HEK293 (cell line): ENCODE measurements around the gene KMO.

Experiments used
- EGR2 ChIP-seq: fragments of 450-650 bp; formaldehyde crosslinking; IDR thresholded peaks from 2 replicates; pipeline ENCODE4 v1.5.1; 2016; ENCODE audit warnings: low read depth, missing biosample characterization, missing genetic modification characterization
- GLIS1 ChIP-seq: fragments of 450-650 bp; formaldehyde crosslinking; IDR thresholded peaks from 2 replicates; pipeline ENCODE4 v1.5.1; 2016; ENCODE audit warnings: missing biosample characterization, missing genetic modification characterization
- HOXA7 ChIP-seq: sonication (generic); formaldehyde crosslinking; IDR thresholded peaks from 2 replicates; pipeline ENCODE4 v1.8.1; 2022; ENCODE audit warnings: missing genetic modification reagents, borderline replicate concordance
- KLF8 ChIP-seq: fragments of 450-650 bp; formaldehyde crosslinking; IDR thresholded peaks from 2 replicates; pipeline ENCODE4 v1.5.1; 2016; ENCODE audit warnings: missing biosample characterization, missing genetic modification characterization
- TCF7L2 ChIP-seq: IDR thresholded peaks from 2 replicates; pipeline ENCODE4 v1.6.1; 2011; ENCODE audit warnings: low read depth, mild to moderate bottlenecking, inconsistent platforms, low read length, moderate library complexity, borderline replicate concordance
- WT1 ChIP-seq: fragments of 450-650 bp; formaldehyde crosslinking; IDR thresholded peaks from 2 replicates; pipeline ENCODE4 v1.5.1; 2016; ENCODE audit warnings: missing biosample characterization, missing genetic modification characterization
- ZBTB8A ChIP-seq: fragments of 450-650 bp; formaldehyde crosslinking; IDR thresholded peaks from 2 replicates; pipeline ENCODE4 v1.5.1; 2016; ENCODE audit warnings: missing biosample characterization, missing genetic modification characterization
- ZEB2 ChIP-seq: fragments of 450-650 bp; formaldehyde crosslinking; IDR thresholded peaks from 2 replicates; pipeline ENCODE4 v1.5.1; 2016; ENCODE audit warnings: missing biosample characterization, missing genetic modification characterization
- ZFHX2 ChIP-seq: fragments of 450-650 bp; formaldehyde crosslinking; conservative IDR thresholded peaks from 2 replicates; pipeline ENCODE4 v1.5.1; 2016; ENCODE audit warnings: missing biosample characterization, missing genetic modification characterization
- ZFP37 ChIP-seq: fragments of 450-650 bp; formaldehyde crosslinking; IDR thresholded peaks from 2 replicates; pipeline ENCODE4 v1.5.1; 2016; ENCODE audit warnings: missing biosample characterization, missing genetic modification characterization
- ZFP41 ChIP-seq: fragments of 450-650 bp; formaldehyde crosslinking; IDR thresholded peaks from 2 replicates; pipeline ENCODE4 v1.5.1; 2016; ENCODE audit warnings: missing biosample characterization, missing genetic modification characterization, borderline replicate concordance
- ZNF132 ChIP-seq: fragments of 450-650 bp; formaldehyde crosslinking; IDR thresholded peaks from 2 replicates; pipeline ENCODE4 v1.5.1; 2017; ENCODE audit warnings: missing biosample characterization, missing genetic modification characterization, borderline replicate concordance
- ZNF184 ChIP-seq: fragments of 450-650 bp; IDR thresholded peaks from 2 replicates; pipeline ENCODE4 v1.5.1; 2018; ENCODE audit warnings: missing biosample characterization, mild to moderate bottlenecking, missing genetic modification characterization
- ZNF214 ChIP-seq: fragments of 450-650 bp; formaldehyde crosslinking; IDR thresholded peaks from 2 replicates; pipeline ENCODE4 v1.5.1; 2017; ENCODE audit warnings: missing biosample characterization, mild to moderate bottlenecking, missing genetic modification characterization, borderline replicate concordance
- ZNF239 ChIP-seq: fragments of 450-650 bp; formaldehyde crosslinking; IDR thresholded peaks from 2 replicates; pipeline ENCODE4 v1.5.1; 2016; ENCODE audit warnings: missing biosample characterization, missing genetic modification characterization
- ZNF248 ChIP-seq: fragments of 450-650 bp; formaldehyde crosslinking; IDR thresholded peaks from 2 replicates; pipeline ENCODE4 v1.5.1; 2017; ENCODE audit warnings: missing biosample characterization, missing genetic modification characterization
- ZNF280C ChIP-seq: fragments of 450-650 bp; formaldehyde crosslinking; IDR thresholded peaks from 2 replicates; pipeline ENCODE4 v1.5.1; 2016; ENCODE audit warnings: missing biosample characterization, missing genetic modification characterization
- ZNF311 ChIP-seq: fragments of 450-650 bp; formaldehyde crosslinking; IDR thresholded peaks from 2 replicates; pipeline ENCODE4 v1.5.1; 2017; ENCODE audit warnings: missing biosample characterization, missing genetic modification characterization, borderline replicate concordance
- ZNF391 ChIP-seq: fragments of 450-650 bp; formaldehyde crosslinking; IDR thresholded peaks from 2 replicates; pipeline ENCODE4 v1.5.1; 2016; ENCODE audit warnings: low read depth, missing biosample characterization, missing genetic modification characterization, borderline replicate concordance
- ZNF423 ChIP-seq: fragments of 450-650 bp; formaldehyde crosslinking; IDR thresholded peaks from 2 replicates; pipeline ENCODE4 v1.5.1; 2016; ENCODE audit warnings: missing biosample characterization, missing genetic modification characterization
- ZNF510 ChIP-seq: fragments of 450-650 bp; formaldehyde crosslinking; IDR thresholded peaks from 2 replicates; pipeline ENCODE4 v1.5.1; 2018; ENCODE audit warnings: mild to moderate bottlenecking, missing genetic modification characterization, missing biosample characterization; ENCODE audit not compliant: insufficient replicate concordance
- ZNF580 ChIP-seq: fragments of 450-650 bp; formaldehyde crosslinking; IDR thresholded peaks from 2 replicates; pipeline ENCODE4 v1.5.1; 2016; ENCODE audit warnings: missing biosample characterization, missing genetic modification characterization
- ZNF596 ChIP-seq: fragments of 450-650 bp; IDR thresholded peaks from 2 replicates; pipeline ENCODE4 v1.5.0; 2018; ENCODE audit warnings: missing biosample characterization, mild to moderate bottlenecking, missing genetic modification characterization, moderate library complexity
- ZNF610 ChIP-seq: fragments of 450-650 bp; formaldehyde crosslinking; IDR thresholded peaks from 2 replicates; pipeline ENCODE4 v1.5.1; 2016; ENCODE audit warnings: missing biosample characterization, missing genetic modification characterization, borderline replicate concordance
- ZNF621 ChIP-seq: fragments of 450-650 bp; formaldehyde crosslinking; IDR thresholded peaks from 2 replicates; pipeline ENCODE4 v1.5.1; 2017; ENCODE audit warnings: missing biosample characterization, missing genetic modification characterization
- ZNF629 ChIP-seq: fragments of 450-650 bp; formaldehyde crosslinking; IDR thresholded peaks from 2 replicates; pipeline ENCODE4 v1.5.1; 2017; ENCODE audit warnings: missing biosample characterization, missing genetic modification characterization
- ZNF654 ChIP-seq: fragments of 450-650 bp; formaldehyde crosslinking; IDR thresholded peaks from 2 replicates; pipeline ENCODE4 v1.5.1; 2016; ENCODE audit warnings: low read depth, missing biosample characterization, missing genetic modification characterization
- ZNF664 ChIP-seq: fragments of 450-650 bp; formaldehyde crosslinking; IDR thresholded peaks from 2 replicates; pipeline ENCODE4 v1.5.1; 2016; ENCODE audit warnings: missing biosample characterization, missing genetic modification characterization
- ZNF677 ChIP-seq: fragments of 450-650 bp; IDR thresholded peaks from 2 replicates; pipeline ENCODE4 v1.5.0; 2018; ENCODE audit warnings: missing biosample characterization, mild to moderate bottlenecking, missing genetic modification characterization, moderate library complexity
- ZNF76 ChIP-seq: fragments of 450-650 bp; formaldehyde crosslinking; IDR thresholded peaks from 2 replicates; pipeline ENCODE4; 2016; ENCODE audit warnings: low read depth, missing biosample characterization, missing genetic modification characterization, borderline replicate concordance
- ZNF768 ChIP-seq: fragments of 450-650 bp; formaldehyde crosslinking; IDR thresholded peaks from 2 replicates; pipeline ENCODE4 v1.5.1; 2018; ENCODE audit warnings: missing biosample characterization, mild to moderate bottlenecking, missing genetic modification characterization
- TF ChIP-seq, protein P1 (sequence below): fragments of 450-650 bp; formaldehyde crosslinking; IDR thresholded peaks from 2 replicates; pipeline ENCODE4 v1.5.1; 2016; ENCODE audit warnings: missing biosample characterization, missing genetic modification characterization
- TF ChIP-seq, protein P2 (sequence below): fragments of 450-650 bp; formaldehyde crosslinking; IDR thresholded peaks from 2 replicates; pipeline ENCODE4 v1.5.1; 2016; ENCODE audit warnings: missing biosample characterization, missing genetic modification characterization
- TF ChIP-seq, protein P3 (sequence below): fragments of 450-650 bp; formaldehyde crosslinking; optimal IDR thresholded peaks from 2 replicates; pipeline ENCODE3; 2016; ENCODE audit warnings: missing biosample characterization, mild to moderate bottlenecking, missing genetic modification characterization

The KMO gene

DNA sequence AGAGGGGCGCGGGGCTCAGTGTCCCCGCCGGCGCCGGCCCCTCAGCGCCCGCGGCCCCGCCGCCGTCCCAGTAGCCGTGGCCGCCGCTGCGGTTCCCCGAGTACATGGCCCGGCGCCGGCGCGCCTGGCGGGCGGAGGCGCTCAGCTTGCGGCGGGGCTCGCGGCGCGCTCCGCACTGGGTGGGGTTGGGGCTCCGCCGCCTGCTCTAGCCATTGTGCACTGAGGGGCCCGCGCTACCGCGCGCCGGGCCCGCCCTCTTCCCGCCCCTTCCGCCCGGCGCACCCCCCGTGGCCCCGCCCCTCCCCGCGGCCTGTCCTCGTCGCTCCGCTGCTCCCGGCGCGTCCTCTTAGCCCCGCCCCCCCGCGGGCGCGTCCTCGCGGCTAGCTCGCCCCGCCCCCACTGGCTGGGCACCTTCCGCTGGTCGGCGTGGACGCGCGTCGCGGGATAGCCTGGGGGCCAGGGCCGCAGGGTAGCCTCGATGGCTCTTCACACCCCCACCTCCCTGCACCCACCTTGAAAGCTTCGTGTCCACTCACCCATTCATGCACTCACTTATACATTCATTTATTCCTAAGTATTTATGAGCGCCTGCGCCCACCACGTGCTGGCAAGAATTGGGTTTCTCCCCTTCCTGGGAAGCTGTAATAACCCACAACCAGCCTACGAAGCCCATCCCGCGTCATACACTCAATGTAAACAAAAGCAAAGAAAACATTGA lies 108.1 kb downstream of the KMO start, which contains the start of the genes CHML and OPN3 (continued):
- TF ChIP-seq ZNF311 (tag by site-specific recombination) (no peak), ZNF677 (tag by site-specific recombination) (0 out of 2 replicates have a peak, but pooled peaks have one; percentile 46), ZNF423 (tag by site-specific recombination) (no peak; the same call in 1 of the 2 replicates), ZNF580 (tag by site-specific recombination) (peak; percentile 57; the same call in 1 of the 2 replicates), ZNF132 (tag by site-specific recombination) (no peak), TCF7L2 (no peak), ZNF184 (peak; percentile 11), ZNF654 (tag by site-specific recombination) (no peak), ZEB2 (peak; percentile 78), ZNF214 (tag by site-specific recombination) (no peak), ZFHX2 (tag by site-specific recombination) (peak; percentile 71; the same call in 1 of the 2 replicates), ZNF248 (tag by site-specific recombination) (no peak), ZBTB8A (tag by site-specific recombination) (peak; percentile 63), ZNF76 (tag by site-specific recombination) (peak; percentile 19; the same call in 1 of the 2 replicates), ZNF610 (tag by site-specific recombination) (peak; percentile 77), ZFP37 (tag by site-specific recombination) (0 out of 2 replicates have a peak, but pooled peaks have one; percentile 63), ZNF768 (tag by site-specific recombination) (no peak), ZNF629 (peak; percentile 45; the same call in 1 of the 2 replicates), ZNF621 (no peak), KLF8 (tag by site-specific recombination) (0 out of 2 replicates have a peak, but pooled peaks have one; percentile 20), WT1 (tag by site-specific recombination) (peak; percentile 33; the same call in 1 of the 2 replicates), HOXA7 (CRISPR knock-in tag) (no peak), ZFP41 (tag by site-specific recombination) (no peak), ZNF510 (no peak), ZNF664 (tag by site-specific recombination) (no peak), ZNF280C (tag by site-specific recombination) (no peak), ZNF391 (peak; percentile 24; the same call in 1 of the 2 replicates), GLIS1 (tag by site-specific recombination) (peak; percentile 18; the same call in 1 of the 2 replicates), ZNF596 (tag by site-specific recombination) (0 out of 2 replicates have a peak, but pooled peaks have one; percentile 11), ZNF239 (tag by site-specific recombination) (peak; percentile 61; the same call in 1 of the 2 replicates), EGR2 (peak; percentile 64)
- TF ChIP-seq, protein P1, sequence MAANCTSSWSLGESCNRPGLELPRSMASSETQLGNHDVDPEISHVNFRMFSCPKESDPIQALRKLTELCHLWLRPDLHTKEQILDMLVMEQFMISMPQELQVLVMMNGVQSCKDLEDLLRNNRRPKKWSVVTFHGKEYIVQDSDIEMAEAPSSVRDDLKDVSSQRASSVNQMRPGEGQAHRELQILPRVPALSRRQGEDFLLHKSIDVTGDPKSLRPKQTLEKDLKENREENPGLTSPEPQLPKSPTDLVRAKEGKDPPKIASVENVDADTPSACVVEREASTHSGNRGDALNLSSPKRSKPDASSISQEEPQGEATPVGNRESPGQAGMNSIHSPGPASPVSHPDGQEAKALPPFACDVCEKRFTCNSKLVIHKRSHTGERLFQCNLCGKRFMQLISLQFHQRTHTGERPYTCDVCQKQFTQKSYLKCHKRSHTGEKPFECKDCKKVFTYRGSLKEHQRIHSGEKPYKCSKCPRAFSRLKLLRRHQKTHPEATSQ (tag by site-specific recombination), result 0 out of 2 replicates have a peak, but pooled peaks have one; percentile 12
- TF ChIP-seq, protein P2, sequence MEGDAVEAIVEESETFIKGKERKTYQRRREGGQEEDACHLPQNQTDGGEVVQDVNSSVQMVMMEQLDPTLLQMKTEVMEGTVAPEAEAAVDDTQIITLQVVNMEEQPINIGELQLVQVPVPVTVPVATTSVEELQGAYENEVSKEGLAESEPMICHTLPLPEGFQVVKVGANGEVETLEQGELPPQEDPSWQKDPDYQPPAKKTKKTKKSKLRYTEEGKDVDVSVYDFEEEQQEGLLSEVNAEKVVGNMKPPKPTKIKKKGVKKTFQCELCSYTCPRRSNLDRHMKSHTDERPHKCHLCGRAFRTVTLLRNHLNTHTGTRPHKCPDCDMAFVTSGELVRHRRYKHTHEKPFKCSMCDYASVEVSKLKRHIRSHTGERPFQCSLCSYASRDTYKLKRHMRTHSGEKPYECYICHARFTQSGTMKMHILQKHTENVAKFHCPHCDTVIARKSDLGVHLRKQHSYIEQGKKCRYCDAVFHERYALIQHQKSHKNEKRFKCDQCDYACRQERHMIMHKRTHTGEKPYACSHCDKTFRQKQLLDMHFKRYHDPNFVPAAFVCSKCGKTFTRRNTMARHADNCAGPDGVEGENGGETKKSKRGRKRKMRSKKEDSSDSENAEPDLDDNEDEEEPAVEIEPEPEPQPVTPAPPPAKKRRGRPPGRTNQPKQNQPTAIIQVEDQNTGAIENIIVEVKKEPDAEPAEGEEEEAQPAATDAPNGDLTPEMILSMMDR, result no peak
- TF ChIP-seq, protein P3, sequence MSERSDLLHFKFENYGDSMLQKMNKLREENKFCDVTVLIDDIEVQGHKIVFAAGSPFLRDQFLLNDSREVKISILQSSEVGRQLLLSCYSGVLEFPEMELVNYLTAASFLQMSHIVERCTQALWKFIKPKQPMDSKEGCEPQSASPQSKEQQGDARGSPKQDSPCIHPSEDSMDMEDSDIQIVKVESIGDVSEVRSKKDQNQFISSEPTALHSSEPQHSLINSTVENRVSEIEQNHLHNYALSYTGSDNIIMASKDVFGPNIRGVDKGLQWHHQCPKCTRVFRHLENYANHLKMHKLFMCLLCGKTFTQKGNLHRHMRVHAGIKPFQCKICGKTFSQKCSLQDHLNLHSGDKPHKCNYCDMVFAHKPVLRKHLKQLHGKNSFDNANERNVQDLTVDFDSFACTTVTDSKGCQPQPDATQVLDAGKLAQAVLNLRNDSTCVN (tag by site-specific recombination), result peak; percentile 89
